GOT3 (cell line): ENCODE measurements around the gene USP31.
"Not testable (repeated sequence)": the region's sequence is repeated elsewhere in the genome, so short reads cannot be mapped to it uniquely, and the experiment has no call there.

Experiments used
- DNase-seq: peaks from one replicate; lab custom pipeline; 2025; ENCODE audit warnings: mixed read lengths; lab: John Stamatoyannopoulos, UW

The USP31 gene

DNA sequence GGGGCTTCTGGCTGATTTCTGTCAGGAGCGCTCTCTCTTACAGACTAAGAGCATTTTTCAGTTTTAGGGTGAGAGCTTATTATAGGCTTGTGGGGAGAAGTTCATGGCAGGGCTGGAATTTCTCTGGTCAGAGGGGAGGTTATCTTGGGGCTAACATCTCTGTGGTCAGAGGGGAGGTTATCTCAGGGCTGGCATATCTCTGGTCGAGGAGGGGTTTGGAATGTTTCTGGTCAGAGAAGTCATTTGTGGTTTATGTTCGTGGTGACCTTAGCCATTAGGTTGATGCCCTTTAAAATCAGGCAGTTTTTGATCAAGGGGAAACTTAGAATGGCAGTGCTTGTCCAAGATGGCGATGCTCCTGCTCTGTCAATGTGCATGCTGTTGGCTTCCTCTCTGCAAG is 10.8 kb upstream of the USP31 start:
- DNase-seq, result no peak

- DNase-seq, result no peak
Measured at GRCh38 chr16:23158114-23158513, 8.9 kb upstream of the USP31 start.

DNA sequence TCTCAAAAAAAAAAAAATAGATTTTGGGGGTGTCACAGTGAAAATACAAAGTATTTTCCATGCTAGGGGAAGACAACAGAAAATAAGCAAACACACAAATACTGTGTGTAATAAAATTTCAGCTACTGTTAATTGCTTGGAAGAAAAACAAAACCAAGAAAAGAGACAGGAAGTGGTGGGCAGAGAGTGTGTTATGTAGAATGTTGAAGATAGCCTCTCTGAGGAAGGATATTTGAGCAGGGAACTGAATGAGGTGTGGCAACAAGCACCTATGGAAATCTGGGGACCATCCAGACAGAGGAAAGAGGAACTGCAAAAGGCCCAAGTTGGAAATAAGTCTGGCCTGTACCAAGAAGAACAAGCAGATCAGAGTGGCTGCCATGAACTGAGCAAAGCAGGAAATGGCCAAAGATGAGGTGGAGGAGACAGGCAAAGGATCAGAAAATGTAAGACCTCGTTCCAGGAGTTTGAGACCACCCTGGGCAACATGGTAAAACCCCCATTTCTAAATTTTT is 7.8 kb upstream of the USP31 start:
- DNase-seq, result no peak

- no peak for DNase-seq
Measured at GRCh38 chr16:23156110-23156509, 6.9 kb upstream of the USP31 start.

GRCh38 chr16:23155445-23156049 is 6.3 kb upstream of the USP31 start:
- no peak for DNase-seq

GRCh38 chr16:23152386-23153178 is 3.3 kb upstream of the USP31 start:
- no peak for DNase-seq

DNA sequence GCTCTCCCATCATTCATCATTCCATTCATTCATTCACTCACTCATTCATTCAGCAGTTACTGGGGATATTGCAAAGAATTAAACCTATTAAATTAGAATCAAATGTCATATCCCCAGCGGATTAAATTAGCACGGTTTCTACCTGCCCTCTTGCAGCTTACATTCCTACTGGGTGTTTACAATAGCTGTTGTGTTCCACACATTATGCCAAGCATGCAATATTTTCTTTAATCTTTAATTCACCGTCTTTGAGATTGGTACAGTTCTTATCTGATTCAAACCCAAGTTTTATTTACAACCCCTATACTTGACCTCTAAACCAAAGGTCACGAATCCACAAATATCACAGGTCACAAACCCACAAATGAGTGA is 727 bp upstream of the USP31 start:
- DNase-seq, result no peak

- no peak for DNase-seq
Measured at GRCh38 chr16:23148513-23149266, 562 bp downstream of the USP31 start.

DNA sequence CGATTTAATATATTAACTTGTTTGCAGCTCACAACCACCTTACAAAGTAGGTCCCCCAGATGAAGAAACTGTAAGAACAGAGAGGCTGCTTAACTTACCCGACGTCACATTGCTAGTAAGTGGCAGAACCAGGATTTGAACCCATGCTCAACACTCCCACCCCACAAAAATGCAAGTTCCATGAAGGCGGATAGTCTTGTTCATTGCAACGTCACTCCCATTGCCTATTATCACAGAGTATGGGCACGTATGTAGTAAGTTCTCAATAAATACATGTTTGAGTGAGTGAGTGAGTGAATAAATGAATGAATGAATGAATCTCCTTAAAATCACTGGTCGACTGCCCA is 1.1 kb downstream of the USP31 start:
- DNase-seq, result no peak

DNA sequence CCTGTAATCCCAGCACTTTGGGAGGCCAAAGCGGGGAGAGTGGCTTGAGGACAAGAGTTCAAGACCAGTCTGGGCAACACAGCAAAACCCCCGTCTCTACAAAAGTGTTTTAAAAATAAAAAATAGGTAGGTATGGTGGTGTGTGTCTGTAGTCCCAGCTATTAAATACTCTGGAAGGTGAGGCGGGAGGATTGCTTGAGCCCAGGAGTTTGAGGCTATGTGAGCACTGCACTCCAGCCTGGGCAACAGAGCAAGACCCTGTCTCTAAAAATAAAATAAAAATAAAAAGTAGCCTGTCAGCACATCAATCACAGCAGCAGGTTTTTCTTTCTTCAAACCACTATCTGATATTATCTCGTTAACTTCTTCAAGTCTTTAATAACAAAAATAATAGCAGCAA is 1.6 kb downstream of the USP31 start:
- DNase-seq, result no peak

DNA sequence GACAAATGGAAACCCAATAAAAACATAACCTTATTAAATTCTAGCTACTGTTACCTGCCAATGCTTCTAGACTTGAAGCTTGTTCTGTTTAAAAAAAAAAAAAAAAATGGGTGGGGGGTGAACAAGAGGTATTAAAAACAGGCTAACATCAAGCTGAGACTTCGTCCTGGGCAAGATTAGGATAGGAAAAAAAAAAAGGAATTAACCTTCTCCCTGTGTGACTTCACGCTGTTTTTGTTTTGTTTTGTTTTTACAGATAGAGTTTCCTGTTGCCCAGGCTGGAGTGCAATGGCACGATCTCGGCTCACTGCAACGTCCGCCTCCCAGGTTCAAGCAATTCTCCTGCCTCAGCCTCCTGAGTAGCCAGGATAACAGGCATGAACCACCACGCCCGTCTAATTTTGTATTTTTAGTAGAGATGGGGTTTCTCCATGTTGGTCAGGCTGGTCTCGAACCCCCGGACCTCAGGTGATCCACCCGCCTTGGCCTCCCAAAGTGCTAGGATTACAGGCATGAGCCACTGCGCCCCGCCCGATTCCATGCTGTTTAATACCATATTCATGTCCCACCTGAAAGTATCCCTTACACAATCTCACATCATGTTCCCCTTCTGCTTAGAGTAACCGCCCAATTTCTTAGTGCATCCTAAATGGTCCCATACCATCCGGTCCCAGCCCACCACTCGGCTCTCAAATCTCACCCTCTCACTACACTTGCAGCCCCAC is 2.2 kb downstream of the USP31 start:
- DNase-seq, result no peak

DNA sequence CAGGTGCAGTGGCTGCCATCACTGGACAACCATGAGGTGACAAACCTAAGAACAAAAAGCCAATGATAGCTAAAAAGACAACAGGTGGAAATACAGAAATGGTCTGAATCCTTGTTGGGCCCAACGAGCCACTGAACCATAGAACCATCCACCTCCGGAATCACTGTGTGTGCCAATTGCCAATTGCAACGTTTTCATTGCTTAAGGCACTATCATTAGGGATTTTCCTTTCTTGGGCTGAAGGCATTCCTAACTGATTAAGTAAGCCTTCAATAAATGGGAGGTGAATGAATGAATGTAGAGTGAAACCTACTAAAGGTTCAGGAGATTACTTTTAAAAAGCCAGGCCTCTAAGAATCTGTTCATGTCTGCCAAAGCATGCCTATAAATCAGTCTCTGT is 3.6 kb downstream of the USP31 start:
- no peak for DNase-seq

DNA sequence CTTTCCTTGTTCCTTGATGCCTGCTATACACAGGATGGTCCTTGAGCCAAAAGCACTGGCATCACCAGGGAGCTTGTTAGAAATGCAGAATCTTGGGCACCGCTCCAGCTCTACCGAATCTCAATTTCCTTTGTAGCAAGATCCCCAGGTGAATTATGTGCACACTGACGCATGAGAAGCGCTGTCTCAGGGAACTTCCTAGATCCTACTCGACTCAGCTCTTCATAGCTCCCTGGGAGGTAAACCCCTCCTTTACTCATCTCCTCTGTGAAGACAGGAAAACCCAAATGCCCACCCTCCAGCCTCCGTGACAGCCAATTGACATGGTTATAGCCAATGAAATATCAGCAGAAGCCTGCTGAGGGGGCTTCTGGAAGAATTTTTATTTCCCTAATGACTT is 4.1 kb downstream of the USP31 start:
- no peak for DNase-seq

DNA sequence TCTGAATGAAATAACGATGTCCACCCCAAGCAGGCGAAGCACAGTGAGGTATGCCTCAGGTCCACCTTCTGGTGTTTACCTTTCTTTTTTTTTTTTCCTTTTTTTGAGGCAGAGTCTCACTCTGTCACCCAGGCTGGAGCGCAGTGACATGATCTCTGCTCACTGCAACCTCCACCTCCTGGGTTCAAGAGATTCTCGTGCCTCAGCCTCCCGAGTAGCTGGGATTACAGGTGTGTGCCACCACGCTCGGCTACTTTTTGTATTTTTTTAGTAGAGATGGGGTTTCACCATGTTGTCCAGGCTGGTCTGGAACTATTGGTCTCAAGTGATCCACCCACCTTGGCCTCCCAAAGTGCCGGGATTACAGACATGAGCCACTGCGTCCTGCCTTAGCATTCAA is 4.9 kb downstream of the USP31 start:
- DNase-seq, result not testable (repeated sequence)

- DNase-seq, result no peak
Measured at GRCh38 chr16:23143391-23143790, 5.9 kb downstream of the USP31 start.

- no peak for DNase-seq
Measured at GRCh38 chr16:23141959-23142740, 7.1 kb downstream of the USP31 start.

- DNase-seq, result no peak
Measured at GRCh38 chr16:23141500-23141899, 7.8 kb downstream of the USP31 start.

DNA sequence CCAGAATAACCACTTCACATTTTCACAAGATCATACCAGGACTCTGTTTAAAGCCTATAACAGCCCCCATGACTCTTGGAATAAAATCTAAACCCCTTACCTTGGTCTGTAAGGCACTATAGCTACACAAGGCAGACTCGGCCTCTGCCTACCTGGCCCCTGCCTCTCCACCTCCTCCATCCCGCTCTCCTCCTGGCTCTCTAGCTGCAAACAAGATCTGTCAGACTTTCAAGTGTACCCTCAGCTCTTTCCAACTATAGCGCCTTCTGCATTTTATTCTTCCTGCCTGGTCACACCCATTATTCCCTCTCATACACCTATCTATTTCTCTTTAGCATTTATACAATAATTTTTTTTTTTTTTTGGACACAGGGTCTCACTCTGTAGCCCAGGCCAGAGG is 8.2 kb downstream of the USP31 start:
- DNase-seq, result no peak

GRCh38 chr16:23140107-23140506 is 9.1 kb downstream of the USP31 start:
- no peak for DNase-seq

GRCh38 chr16:23137818-23138217 is 11.4 kb downstream of the USP31 start:
- DNase-seq, result no peak

DNA sequence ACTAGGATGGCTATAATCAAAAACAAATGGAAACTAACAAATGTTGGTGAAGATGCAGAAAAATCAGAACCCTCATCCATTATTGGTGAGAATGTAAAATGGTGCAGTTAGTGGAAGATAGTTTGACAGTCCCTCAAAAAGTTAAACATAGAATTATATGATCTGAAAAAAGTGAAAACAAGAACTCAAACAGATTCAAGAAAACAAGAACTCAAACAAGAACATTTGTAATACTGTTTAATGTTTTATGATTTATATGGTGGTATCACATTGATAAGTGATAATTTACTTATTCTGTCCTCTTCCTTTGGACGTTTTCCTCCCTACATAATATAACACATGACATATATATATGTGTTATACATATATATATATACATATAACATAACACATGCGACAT is 12.0 kb downstream of the USP31 start:
- DNase-seq, result no peak

DNA sequence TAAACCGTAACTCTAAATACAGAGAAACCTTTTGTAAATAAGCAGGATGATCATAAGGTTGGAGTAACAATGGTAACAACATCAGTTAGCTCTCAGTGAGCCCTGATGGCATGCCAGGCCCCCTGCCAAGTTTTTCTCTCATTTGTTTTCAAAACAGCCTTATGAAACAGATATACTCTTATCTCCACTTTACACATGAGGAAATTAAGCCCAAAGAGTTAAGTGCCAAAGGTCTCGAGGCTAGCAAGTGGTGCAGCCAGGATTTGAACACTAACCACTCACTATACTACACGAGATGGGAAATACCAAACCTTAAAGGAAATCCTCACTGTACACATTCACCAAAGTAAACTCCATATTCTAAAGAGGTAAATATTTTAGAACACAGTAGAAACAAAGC is 15.0 kb downstream of the USP31 start:
- DNase-seq, result no peak
